NCI-H146 treated with DMSO at 0.1 percent for 48 hours (cell line): Measurements from ENCODE around the gene KAT7.

Experiments
- DNase-seq: peaks from one replicate; lab custom pipeline; 2025; ENCODE audit not compliant: unreplicated experiment; lab: John Stamatoyannopoulos, UW

KAT7 gene

GRCh38 chr17:49839455-49839854 lies 51.0 kb downstream of the KAT7 start:
- no peak for DNase-seq

DNA sequence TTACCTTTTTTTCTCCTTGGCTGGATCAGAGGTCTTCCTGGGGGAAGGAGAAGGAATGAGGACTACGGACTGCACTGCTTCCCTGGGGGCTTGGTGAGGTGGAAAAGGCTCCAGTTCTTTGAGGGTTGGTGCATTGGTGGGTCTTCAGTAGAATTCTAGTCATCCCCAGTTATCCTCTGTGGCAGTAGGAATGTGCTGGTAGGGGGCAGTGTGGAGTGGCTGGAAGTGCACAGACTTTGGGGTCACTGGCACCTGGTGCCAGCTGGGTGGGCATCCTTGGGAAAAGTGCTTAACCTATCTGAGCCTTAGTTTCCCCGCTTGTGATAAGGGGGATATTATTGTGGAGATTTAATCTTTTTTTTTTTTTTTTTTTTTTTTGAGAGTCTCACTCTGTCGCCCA lies 53.1 kb downstream of the KAT7 start:
- DNase-seq = no peak

DNA sequence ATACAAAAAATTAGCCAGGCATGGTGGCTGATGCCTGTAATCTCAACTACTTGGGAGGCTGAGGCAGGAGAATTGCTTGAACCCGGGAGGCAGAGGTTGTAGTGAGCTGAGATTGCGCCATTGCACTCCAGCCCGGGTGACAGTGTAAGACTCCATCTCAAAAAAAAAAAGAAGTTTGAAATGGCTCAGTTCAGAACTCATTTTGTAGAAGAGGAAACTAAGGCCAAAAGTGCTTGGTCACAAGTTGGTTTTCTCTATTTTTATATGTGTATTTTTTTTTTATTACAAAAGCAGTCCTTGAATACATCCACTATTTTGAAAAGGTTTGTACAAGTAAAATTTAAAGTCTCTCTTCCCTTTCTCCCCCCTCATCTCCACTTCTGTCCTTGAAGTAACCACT lies 53.9 kb downstream of the KAT7 start:
- no peak for DNase-seq

DNA sequence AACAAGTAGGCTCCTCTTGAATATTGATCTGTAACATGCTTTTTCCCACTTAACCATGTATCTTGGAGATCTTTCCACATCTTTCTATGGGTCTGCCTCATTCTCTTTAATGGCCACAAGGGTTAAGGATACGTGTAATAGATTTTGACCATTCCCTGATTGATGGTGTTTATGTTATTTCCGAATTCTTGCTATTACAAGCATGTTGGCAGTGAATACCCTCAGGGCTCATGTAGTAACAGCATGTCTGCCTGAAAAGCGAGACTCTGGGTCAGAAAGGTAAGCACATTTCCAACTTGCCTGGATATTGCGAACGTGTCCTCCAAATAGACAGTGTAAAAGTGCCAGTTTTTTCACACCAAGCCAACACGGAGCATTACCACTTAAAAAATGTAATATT lies 54.4 kb downstream of the KAT7 start:
- DNase-seq = no peak

GRCh38 chr17:49843774-49844350 lies 55.4 kb downstream of the KAT7 start:
- DNase-seq = no peak

DNA sequence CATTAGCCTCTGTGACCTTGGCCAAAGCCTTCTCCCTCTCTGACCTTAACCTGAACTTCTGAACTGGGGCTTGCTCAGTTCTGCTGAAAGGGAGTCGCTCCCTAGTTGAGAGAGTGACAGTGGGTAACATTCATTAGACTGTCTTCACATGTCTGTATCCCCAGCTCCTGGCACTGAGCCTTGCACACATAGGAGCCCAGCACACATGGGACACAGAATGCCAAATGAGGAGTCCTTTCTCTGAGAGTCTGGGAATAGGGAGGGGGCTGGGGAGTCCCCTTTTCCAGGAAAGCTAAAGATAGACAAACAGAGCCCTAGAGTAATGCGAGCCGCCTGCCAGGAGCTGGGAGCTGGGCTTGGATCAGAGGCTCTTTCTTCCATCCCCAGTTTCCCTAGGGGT lies 56.8 kb downstream of the KAT7 start:
- no peak for DNase-seq

DNA sequence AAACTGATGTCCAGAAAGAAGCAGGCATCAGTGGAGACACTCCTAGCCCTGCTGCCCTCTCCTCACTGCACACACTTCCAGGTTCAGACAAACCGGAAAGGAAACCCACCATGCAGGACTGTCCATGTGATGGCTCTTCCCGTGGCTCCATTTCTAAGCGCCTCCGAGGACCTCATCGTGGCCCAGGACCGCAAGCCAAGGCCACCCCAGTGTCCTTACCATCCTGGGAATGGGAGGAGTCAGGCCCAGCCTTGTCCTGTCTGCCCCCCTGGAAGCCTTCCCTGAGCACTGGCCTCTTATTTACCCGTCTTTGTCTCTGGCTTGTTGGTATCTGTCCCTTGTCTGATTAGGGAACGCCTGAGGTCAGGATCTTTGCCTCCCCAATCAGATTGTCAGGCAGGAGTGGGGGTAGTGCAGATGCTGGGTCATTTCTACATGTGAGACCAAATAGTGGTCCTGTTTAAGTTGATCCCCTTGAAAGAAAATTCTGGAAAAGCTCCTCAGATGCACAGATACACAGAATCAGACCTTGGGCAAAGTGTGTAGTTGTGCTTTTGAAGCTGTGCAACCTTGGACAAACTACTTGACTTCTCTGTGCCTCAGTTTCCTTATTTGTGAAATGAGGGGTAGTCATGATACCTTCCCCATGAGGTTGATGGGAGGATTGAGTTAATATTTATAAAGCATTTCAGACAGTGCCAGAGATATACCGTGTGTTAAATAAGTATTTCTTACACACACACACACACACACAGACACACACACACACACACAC lies 58.6 kb downstream of the KAT7 start:
- DNase-seq = no peak

DNA sequence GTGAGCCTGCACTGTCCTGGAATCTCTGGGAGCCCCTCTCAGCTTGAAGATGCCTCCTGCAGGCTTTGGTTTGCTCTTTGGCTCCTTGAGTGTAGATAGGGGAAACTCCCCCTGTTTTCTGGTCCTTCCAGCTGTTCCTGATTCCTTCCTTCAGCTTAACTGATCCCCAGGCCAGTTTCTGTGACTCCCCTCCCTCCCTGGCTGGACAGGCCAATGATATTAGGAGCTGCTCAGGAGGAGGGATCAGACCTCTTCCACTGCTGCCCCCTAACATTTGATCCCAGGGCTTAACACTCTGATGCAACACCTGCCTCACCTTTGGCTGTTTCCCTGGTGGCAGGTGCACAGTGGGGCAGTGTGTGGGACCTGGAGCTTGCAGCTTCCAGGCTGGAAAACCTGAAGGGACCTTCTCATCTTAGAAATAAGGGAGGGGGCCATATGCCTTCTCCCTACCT lies 59.6 kb downstream of the KAT7 start, which contains the start of gene TAC4:
Gene TAC4, minus strand, starts transcription at position 51 of the 455 bp plus-strand sequence. CDS start 52 bp downstream, outside the sequence.
- no peak for DNase-seq

DNA sequence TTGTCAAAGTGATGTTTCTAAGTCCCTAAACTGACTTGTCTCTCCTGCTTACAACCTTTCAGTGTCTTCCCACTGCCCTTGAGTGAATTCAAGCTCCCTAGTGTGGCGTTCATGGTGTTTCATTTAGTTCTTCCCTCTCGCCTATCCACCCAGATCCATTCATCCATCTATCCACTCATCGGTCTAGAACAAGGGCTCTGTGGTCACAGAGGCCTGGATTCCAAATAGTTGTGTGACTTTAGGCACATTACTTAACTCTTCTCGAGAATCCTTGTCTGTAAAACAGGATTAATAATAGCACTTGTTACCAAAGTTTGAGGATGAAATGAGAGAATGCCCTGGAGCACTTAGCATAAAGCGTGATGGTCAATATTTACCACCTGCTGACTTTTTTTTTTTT lies 60.3 kb downstream of the KAT7 start:
- DNase-seq = no peak

DNA sequence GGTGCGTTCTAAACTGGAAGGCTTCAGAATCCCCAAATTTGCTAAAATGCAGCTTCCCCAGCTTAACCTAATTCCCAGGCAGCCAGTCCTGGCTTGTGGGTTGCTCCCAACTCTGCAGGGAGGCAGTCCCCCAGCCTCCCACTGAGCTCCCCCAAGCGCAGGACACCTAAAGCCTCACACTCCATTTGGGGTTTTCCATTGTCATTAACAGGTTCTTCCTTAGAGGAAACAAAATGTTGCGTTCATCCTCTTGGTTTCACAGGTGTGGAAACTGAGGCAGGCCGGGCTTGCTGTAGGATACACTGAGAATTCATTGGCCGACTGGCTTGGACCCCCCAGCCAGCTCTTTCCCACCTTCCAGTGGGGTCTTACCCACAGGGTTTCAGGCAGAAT lies 61.7 kb downstream of the KAT7 start:
- no peak for DNase-seq

- no peak for DNase-seq
Measured at GRCh38 chr17:49850772-49851386, 62.4 kb downstream of the KAT7 start.

DNA sequence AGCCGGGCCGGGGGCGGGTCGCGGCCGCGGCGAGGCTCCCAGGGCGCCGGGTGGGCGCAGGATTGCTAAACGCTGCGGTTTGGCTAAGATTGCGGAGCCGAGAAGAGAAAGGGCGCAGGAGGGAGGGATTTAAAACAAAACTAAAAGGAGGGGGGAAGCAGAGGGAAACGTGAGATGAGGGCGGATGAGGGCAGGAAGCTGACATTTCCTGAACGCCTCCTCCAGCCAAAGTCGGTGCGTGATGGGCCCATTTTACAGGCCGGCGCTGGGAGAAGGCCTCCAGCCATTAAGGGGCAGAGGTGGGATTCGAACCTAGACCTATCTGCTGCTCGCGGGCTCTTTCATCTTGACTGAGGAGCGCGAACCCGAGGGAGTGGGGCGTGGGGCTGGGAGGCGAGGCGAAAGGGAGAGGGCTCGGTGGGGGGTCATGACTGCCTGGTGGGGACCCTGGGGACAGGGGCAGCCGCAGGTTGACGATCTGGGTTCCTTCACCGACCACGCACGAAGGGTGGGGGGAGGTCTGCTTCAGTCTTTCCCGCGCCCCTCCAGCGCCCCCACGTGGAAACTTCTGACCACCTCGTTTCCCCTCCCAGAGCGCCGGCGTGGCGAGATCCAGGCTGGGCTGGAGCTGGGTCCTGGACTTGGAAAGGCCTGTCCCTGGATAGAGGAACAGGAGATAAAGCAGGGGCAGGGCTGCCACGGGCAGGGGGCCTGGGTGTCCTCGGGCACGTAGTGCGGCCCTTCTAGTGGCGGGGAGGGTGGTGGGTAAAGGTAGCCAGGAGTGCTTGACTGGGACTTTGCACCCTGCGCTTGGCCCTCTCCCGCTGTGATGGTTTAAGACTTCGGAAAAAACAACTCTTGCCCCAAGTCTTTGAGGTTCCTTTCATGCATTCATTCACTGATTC lies 63.2 kb downstream of the KAT7 start:
- peak; percentile 11 for DNase-seq

GRCh38 chr17:49853470-49854015 lies 65.1 kb downstream of the KAT7 start:
- DNase-seq = no peak

DNA sequence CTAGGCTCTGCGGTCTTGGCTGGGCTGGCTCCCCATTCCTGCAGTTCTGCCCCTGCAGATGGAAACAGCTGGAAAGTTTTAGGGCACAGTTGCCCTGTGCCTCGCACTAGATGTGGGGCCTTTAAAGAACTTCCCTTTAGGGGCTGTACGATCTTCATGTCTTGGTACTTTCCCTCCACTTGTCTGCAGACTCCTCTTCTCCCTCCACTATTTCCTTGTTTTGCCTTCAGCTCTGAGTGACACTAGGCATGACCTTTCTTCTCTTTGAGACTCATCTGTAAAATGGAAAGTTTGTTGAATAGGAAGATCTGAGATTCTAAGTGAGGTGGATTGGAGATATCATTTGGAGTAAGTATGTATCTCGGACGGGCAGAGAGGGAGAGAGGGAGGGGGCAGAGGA lies 65.6 kb downstream of the KAT7 start:
- no peak for DNase-seq

DNA sequence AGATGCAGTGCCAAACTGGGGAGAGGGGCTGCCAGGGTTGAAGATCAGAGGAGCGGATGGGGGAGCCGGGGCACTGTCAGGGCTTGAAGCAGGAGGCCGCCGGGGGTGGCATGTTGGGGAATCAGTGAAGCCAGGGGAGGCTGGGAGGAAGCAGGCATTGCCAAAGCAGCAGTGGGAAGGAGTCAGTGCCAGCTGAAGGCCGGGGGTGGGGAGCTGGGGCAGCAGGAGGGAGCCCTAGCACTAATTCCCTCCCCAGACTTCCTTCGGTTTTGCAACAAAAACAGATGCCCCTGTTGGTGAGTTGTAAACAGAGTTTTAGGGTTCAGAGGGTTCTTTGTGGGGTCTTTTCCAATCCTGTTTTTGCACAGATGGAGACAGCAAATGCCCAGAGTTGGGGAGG lies 70.3 kb downstream of the KAT7 start:
- DNase-seq = no peak

DNA sequence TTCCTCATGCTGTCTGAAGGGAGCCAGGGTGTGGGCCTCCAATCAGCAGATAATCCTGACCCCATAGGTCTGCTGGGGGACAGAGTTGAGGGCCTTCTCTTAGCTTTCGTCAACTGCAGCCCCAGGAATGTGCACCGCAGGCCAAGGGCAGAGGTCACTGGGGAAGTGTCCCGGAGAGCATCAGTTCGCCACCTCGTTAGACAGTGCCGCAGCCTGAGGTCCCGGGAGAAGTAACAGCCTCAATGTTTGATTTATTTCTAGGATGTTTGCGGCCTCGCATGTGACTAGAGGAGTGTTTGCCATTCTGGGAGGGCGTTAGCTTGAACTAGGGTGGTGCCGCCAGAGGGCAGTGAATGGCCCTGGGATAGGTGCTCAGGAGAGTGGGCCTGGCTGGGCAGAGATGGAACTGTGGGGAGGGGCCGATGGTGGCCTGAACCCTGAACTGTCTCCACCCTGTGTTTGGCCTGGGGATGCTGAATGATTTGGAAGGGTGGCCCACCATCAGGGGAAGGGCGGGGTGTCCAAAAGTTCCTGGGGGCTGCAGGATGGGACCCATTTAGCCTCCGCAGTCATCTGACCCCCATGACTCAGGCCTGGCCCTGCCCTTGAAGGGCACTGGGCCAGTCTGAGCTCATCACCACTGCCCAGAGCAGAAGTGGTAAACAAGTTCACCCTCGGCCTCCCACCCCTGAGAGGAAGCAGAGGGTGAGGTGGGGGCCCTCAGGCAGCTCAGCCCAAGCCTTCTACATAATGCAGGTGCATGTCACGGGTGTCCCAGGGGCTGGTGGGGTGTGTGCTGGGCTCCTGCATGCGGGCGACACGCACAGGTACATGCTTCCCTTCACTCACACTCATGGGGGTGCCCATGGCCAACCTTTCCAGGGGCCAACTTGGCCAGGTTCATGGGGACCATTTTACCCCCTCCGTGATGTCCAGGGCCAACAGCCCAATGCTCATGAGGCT lies 71.8 kb downstream of the KAT7 start:
- no peak for DNase-seq

DNA sequence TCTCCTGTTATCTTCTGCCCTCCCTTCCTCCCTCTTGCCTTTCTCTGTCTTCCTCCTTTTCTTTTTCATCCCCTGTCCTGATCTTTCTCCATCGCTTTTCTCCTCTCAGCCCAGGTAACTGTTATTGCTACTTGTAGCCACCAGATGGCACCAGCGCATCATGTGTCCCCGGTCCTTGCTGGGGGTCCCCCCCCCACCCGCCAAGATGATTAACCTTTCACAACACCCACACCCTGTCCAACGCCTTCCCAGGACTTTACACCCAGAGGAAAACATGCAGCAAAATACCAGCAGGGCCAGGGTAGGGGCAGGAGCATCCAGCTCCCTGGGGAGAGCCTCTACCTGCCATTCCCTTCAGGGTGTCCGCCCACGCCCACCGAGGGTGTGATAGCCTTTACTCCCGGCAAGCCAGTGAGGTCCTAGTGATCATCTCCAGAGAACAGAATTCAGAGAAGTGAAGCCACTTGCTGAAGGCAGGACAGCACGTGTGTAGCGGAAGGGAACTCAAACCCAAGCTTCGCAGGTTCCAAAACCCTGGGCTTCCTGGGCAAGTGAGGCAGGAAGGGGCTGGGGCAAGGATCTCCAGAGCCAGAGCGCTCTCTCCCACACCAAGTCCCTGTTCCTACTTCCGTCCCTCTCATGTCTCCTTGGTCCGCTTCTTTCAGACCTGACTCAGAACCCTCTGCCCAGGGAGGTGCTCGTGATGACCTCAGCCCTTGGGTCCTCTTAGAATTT lies 72.8 kb downstream of the KAT7 start:
- DNase-seq = peak; percentile 8

DNA sequence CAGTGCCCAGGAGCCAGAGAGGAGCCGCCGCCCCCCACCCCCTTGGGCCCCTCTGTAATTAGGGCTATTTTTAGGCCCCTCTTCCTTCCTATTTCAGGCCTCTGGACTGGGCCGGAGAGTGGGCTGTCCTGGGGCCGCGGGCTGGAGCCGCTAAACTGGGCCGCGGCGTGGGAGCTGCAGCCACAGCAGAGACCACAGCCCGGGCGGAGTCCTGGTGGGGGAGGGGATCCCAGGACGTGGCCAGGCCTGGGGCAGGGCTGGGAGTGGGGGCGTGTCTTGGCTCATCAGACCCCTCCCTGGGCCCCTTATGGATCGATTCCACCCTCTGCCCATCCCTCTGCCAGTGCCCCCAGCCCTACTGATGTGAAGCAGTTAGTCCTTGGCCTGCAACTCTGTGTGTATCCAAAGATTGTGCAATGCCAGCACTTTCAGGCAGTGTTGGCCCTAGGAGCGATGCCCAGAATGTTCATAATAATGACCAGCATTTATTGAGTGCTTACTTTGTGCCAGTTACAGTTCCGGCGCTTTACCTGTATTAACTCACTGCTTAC lies 74.4 kb downstream of the KAT7 start:
- no peak for DNase-seq

DNA sequence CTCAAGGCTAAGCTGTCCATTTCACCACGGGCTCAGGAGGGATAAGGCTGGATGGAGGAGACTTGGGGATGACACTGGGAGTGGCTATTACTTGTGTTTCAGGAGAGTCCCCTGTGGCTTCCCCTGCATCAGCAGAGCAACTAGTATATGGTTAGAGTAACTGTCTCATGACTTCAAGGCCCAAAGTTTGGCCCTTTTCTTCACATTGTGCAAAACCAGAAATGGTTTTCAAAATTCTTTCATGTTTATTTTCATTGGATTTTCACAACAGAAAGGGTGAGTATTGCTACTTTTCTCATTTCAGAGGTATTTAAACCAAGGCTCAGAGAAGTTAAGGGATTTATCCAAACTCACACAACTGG lies 77.5 kb downstream of the KAT7 start:
- no peak for DNase-seq
